H7 (cell line): ENCODE results near the gene ABCA10. TPM values are rescaled to one million over a fixed set of nuclear protein-coding genes. Genes with fewer than 3 reads are reported as not detected.
"Not testable (repeated sequence)": the region's sequence is repeated elsewhere in the genome, so short reads cannot be mapped to it uniquely, and the experiment has no call there.

Source experiments
- DNase-seq: peaks from one replicate; pipeline ENCODE4 v3.0.0; 2012
- H3K27me3 ChIP-seq: 2 replicates; pipeline ENCODE4 v1.6.0; 2011; ENCODE audit warnings: mild to moderate bottlenecking, low read length; ENCODE audit not compliant: control insufficient read depth, insufficient read depth
- H3K36me3 ChIP-seq: replicated peaks from 2 replicates; pipeline ENCODE4 v1.5.1; 2011; ENCODE audit warnings: low read length; ENCODE audit not compliant: control insufficient read depth, insufficient read depth
- H3K4me3 ChIP-seq: 2 replicates; pipeline ENCODE4 v1.5.1; 2011; ENCODE audit warnings: low read depth, mild to moderate bottlenecking, control low read depth, low read length, moderate library complexity; ENCODE audit not compliant: insufficient read depth
- total RNA-seq: library from RNA; depleted of rRNA; stranded (reverse); fragments of >200 nt; shearing (Covaris generic); gene quantifications from 2 replicates; pipeline ENCODE4 v1.2.3, GENCODE V29; 2014

The ABCA10 gene
- total RNA-seq, 1 experiment from 2014 or later, result not detected

DNA sequence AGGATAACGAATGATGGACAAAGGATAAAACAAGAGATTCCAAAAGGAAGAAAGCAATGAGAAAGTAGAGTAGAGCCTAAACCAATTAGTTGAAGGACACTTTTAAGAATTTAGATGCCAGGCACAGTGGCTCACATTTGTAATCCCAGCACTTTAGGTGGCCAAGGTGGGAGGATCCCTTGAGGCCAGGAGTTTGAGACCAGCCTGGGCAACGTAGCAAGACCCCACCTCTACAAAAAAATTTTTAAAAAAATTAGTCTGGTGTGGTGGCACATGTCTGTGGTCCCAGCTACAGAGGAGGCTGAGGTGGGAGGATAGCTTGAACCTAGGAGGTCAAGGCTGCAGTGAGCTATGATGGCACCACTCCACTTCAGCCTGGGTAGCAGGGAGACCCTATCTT lies 20.0 kb downstream of the ABCA10 start:
- no peak overlapping the region for H3K4me3 ChIP-seq
- H3K36me3 ChIP-seq, result no peaks in the 10 kb centered on the region
- DNase-seq, result no peak
- H3K27me3 ChIP-seq, result no peaks in the 10 kb centered on the region

GRCh38 chr17:69207151-69207550 lies 21.5 kb downstream of the ABCA10 start:
- Histone ChIP-seq H3K27me3 (no peaks in the 10 kb centered on the region), H3K36me3 (no peaks in the 10 kb centered on the region), H3K4me3 (no peak overlapping the region)
- no peak for DNase-seq

GRCh38 chr17:69198238-69198637 lies 30.4 kb downstream of the ABCA10 start:
- Histone ChIP-seq H3K27me3 (no peaks in the 10 kb centered on the region), H3K4me3 (no peak overlapping the region), H3K36me3 (no peaks in the 10 kb centered on the region)
- DNase-seq, result no peak

DNA sequence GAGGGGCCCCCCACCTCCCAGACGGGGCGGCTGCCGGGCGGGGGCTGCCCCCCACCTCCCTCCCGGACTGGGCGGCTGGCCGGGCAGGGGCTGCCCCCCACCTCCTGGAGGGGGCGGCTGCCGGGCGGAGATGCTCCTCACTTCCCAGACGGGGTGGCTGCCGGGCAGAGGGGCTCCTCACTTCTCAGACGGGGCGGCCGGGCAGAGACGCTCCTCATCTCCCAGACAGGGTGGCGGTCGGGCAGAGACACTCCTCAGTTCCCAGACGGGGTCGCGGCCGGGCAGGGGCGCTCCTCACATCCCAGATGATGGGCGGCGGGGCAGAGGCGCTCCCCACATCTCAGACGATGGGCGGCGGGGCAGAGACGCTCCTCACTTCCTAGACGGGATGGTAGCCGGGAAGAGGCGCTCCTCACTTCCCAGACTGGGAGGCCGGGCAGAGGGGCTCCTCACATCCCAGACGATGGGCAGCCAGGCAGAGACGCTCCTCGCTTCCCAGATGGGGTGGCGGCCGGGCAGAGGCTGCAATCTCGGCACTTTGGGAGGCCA lies 32.4 kb downstream of the ABCA10 start:
- H3K36me3 ChIP-seq, H3K27me3 ChIP-seq, H3K4me3 ChIP-seq, DNase-seq: not testable (repeated sequence)

GRCh38 chr17:69192754-69193153 lies 35.9 kb downstream of the ABCA10 start:
- Histone ChIP-seq H3K36me3 (no peaks in the 10 kb centered on the region), H3K27me3 (no peaks in the 10 kb centered on the region), H3K4me3 (no peak overlapping the region)
- no peak for DNase-seq

DNA sequence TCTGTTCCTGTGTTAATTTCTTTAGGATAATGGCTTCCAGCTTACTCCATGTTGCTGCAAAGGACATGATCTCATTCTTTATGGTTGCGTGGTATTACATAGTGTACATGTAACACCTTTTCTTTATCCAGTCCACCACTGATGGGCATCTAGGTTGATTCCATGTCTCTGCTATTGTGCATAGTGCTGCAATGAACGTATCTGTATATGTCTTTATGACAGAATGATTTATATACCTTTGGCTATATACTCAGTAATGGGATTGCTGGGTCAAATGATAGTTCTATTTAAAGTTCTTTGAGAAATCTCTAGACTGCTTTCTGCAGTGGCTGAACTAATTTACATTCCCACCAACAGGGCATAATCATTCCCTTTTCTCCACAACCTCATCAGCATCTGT lies 39.8 kb downstream of the ABCA10 start:
- DNase-seq, result no peak
- H3K27me3 ChIP-seq, result no peaks in the 10 kb centered on the region
- no peak overlapping the region for H3K4me3 ChIP-seq
- H3K36me3 ChIP-seq, result no peaks in the 10 kb centered on the region

GRCh38 chr17:69188064-69188463 lies 40.6 kb downstream of the ABCA10 start:
- Histone ChIP-seq H3K36me3 (no peaks in the 10 kb centered on the region), H3K4me3 (no peak overlapping the region), H3K27me3 (no peaks in the 10 kb centered on the region)
- no peak for DNase-seq

DNA sequence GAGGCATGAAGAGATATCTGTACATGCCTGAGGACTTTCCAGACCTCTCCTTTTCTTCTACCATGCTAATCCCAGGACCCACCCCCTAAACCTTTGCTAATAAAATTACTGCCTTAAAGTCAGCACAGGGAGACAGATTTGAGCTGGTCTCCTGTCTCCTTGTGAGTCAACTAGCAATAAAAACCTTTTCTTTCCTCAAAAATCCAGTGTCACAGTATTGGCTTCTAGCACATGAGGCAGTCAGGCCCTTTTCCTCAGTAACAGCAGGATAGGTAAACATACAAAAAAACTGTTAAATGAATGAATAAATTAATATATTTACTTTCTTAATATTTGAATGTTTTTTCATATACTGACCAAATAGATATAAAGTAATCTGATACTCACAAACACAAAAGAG lies 41.3 kb downstream of the ABCA10 start:
- no peak for DNase-seq
- Histone ChIP-seq H3K27me3 (no peaks in the 10 kb centered on the region), H3K36me3 (no peaks in the 10 kb centered on the region), H3K4me3 (no peak overlapping the region)

DNA sequence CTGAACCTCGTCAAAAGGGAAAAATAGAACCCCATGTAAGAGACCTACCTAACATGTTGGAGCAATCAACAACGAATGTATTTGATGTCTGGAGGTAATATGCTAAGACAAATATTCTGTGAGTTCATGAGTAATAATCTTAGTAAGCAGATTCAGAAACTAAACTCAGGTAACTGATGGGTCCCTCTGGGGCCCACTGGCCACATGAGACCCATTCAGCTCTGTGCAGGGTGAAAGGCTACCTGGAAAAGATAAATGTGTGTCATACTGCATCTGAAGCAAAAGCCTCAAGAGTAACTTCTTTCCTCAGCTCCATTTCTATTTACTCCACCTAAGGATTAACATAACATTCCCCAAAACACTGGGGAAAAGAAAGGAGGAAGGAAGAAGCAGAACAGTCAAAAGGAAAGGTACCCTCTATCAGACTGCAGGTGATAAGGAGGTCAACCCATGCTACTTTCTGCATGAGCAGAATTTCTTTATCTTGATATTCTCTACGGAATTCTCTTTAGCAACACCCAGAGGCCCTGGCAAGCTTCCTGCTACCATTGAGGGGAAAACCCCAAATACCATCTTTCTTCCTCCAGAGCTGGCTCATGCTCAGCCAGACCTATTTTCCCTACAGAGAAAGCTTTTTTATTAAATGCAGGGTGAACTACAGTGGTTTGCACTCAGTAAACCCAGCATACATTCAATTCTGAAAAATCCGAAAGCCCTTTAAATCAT lies 49.2 kb downstream of the ABCA10 start:
- no peaks in the 10 kb centered on the region for H3K27me3 ChIP-seq
- H3K4me3 ChIP-seq, result no peak overlapping the region
- H3K36me3 ChIP-seq, result no peaks in the 10 kb centered on the region
- no peak for DNase-seq

GRCh38 chr17:69176457-69176795 lies 52.2 kb downstream of the ABCA10 start:
- DNase-seq, result no peak
- Histone ChIP-seq H3K4me3 (no peak overlapping the region), H3K36me3 (no peaks in the 10 kb centered on the region), H3K27me3 (no peaks in the 10 kb centered on the region)

- no peak overlapping the region for H3K4me3 ChIP-seq
- no peaks in the 10 kb centered on the region for H3K27me3 ChIP-seq
- no peak for DNase-seq
- H3K36me3 ChIP-seq, result no peaks in the 10 kb centered on the region
Measured at GRCh38 chr17:69175625-69176456, 52.8 kb downstream of the ABCA10 start.

DNA sequence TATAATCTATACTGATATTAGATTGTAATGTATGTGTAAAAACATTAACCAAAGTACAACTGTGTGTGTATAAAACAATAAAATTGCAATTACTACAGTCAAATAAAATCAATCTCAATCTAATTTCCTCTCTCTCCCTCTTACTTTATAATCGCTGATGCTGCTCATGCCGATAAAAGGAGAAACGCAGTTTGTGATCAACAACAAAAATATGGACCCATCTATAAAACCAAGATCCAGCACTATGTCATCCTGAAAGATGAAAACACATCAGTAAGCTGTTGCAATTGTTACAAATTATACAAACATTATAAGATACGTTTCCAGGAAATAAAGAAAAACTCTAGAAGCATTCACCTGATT lies 53.4 kb downstream of the ABCA10 start:
- no peaks in the 10 kb centered on the region for H3K27me3 ChIP-seq

GRCh38 chr17:69173118-69173517 lies 55.5 kb downstream of the ABCA10 start:
- DNase-seq, result no peak
- Histone ChIP-seq H3K4me3 (no peak overlapping the region), H3K36me3 (no peaks in the 10 kb centered on the region), H3K27me3 (no peaks in the 10 kb centered on the region)

More for the DNA sequence above, 53.4 kb downstream of the ABCA10 start:
- DNase-seq, result no peak
- no peak overlapping the region for H3K4me3 ChIP-seq
- H3K36me3 ChIP-seq, result no peaks in the 10 kb centered on the region

DNA sequence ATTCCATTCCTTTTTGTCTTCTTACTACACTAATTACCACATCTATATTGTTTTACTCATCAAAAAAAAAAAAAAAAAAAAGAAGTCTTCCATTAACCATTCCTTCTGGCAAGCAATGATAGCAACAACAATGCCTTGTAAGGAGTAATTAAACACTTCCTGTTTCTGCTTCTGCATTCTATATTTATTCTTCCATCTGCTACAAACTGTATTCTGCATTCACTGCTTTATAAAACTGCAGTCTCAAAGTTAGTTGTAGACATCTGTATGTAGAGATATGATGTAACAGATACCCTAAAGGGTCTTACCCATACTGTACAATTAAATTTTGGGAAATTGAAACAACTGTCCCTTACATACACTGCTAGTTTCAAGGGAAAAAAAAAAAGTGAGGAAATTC lies 58.2 kb downstream of the ABCA10 start:
- Histone ChIP-seq H3K27me3 (no peaks in the 10 kb centered on the region), H3K36me3 (no peaks in the 10 kb centered on the region), H3K4me3 (no peak overlapping the region)
- DNase-seq, result no peak

DNA sequence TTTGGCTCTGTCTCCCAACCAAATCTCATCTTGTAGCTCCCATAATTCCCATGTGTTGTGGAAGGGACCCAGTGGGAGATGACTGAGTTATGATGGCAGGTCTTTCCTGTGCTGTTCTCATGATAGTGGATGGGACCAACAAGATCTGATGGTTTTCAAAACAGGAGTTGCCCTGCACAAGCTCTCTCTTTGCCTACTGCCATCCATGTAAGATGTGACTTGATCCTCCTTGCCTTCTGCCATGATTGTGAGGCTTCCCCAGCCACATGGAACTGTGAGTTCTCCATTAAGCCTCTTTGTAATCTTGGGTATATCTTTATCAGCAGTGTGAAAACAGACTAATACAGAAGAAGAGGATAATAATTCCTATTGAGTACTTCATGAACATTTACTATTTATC lies 60.0 kb downstream of the ABCA10 start:
- not testable (repeated sequence) for H3K36me3 ChIP-seq, H3K27me3 ChIP-seq, H3K4me3 ChIP-seq, DNase-seq
